Middle frontal gyrus (tissue), 1 donor: ENCODE results near the gene PDE3B.
"Not testable (repeated sequence)": the region's sequence is repeated elsewhere in the genome, so short reads cannot be mapped to it uniquely, and the experiment has no call there.

Experiments
- DNase-seq: peaks from one replicate; pipeline ENCODE4 v3.0.0-alpha.2; 2015; ENCODE audit warnings: low spot score; ENCODE audit errors: extremely low spot score

PDE3B gene

DNA sequence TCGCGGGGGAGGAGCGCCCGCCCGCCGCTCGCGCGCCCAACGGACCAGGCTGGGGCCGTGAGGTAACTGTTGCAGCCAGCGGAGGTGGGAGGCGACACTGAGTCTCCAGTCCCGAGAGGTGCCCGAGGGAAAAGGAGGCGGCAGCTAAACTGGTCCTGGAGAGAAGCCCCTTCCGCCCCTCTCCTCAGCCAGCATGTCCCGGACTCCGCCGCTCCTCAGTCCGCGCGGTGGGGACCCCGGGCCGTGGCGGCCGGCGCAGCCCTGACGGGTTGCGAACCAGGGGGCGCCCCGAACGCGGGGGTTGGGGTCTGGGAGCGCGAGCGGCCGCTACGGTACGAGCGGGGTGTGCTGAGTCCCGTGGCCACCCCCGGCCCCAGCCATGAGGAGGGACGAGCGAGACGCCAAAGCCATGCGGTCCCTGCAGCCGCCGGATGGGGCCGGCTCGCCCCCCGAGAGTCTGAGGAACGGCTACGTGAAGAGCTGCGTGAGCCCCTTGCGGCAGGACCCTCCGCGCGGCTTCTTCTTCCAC is at the start of gene PDE3B:
Gene PDE3B, plus strand, starts transcription at position 108 of the 529 bp plus-strand sequence. Its CDS starts 272 bp downstream, at position 380.
- DNase-seq = peak; percentile 67

DNA sequence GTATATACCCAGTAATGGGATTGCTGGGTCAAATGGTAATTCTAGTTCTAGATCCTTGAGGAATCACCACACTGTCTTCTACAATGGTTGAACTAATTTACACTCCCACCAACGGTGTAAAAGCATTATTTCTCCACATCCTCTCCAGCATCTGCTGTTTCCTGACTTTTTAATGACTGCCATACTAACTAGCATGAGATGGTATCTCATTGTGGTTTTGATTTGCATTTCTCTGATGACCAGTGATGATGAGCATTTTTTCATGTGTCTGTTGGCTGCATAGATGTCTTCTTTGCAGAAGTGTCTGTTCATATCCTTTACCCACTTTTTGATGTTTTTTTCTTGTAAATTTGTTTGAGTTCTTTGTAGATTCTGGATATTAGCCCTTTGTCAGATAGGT is 48.3 kb upstream of the PDE3B start:
- not testable (repeated sequence) for DNase-seq

DNA sequence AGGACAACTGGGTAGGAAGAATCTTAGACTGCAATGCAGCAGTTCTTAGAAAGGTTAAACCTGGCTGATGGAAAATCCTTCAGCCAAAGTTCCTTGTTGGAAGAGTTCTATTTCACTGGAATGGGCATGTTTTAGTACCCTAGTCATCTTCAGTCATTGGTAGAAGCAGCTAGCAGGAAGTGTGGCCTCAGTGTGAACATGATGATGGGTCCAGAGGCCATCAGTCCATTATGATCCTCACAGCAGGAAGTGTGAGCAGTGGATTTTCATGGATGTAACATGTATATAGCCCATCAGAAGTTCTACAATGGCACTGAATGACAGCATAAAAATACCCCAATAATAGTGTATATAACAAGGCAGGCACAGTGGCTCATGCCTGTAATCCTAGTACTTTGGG is 35.9 kb upstream of the PDE3B start:
- DNase-seq = no peak

DNA sequence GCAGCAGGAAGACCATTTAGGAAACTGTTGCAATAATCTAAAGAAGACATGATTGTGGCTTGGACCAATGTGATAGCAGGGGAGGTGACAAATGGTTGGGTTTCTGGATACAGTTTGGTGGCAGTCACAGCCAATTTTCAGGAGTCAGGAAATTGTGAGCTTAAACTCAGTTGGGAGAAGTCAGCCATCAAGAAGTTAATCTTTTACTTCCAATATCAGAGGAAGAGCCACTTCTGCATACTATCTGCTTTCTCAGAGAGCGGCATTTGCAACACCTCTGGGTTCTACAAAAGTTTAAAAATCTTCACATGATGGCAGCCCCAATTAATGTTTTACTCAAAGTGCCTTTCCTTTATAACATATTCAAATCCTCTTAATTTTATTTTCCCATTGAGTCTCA is 33.7 kb upstream of the PDE3B start:
- DNase-seq = no peak

DNA sequence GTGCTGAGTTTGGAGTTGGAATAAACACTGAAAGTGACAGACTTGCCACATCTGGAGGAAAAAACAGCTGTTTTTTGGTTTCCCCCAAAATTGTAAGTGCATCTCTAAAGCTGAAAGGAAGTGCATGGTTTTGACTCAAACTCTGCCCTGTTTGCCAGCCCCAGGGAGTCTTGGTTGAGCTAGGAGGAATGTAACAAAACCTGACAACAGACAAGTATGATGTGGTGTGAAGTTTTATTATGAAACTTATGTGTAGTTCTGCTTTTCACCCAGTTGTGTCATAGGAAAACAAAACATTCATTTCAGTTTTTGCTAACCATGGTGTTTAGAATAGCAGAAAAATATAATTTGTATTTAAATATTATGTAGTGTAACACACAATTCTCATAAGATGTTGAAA is 31.7 kb upstream of the PDE3B start:
- no peak for DNase-seq

DNA sequence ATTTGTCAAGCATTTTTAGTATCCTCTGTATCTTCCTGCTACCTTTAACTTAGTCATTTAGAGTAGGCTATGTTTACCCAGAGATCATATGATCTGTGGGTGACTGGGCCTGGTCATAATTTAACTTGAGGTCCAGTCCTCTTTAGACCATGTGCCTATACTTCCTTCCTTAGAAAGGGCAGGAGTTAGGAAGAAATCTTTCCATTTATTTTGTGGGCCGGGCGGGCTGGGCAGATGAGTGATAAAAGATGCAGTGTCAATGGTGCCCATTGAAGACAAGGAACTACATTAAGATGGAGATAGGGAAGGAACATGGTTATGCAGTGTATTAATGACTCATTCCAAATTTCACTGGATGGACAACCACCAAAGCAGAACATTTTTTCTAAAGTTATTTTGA is 30.9 kb upstream of the PDE3B start:
- DNase-seq = no peak

DNA sequence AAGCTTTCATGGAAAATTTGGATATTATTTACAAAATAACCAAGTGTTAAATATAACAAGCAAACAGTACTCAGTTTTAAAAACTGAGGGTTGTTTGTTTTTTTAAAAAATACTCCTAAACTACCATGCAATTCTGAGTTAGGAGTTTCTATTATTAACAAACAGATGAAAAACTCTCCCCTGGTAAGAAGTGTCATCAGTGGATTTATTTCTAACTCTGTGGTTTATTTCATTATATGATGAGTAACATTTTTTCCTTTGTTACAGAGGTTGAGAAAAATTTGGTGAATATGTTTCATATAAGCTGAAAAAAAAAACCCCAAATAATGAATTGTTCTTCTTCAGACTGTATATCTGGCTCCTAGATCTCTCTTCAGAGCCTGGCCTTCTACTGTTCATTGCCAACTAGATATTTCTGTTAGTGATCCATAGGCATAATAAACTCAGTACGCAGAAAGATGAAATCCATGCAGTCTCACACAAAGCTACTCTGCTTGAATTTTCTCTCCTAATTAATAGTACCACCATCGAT is 29.4 kb upstream of the PDE3B start:
- DNase-seq = no peak

DNA sequence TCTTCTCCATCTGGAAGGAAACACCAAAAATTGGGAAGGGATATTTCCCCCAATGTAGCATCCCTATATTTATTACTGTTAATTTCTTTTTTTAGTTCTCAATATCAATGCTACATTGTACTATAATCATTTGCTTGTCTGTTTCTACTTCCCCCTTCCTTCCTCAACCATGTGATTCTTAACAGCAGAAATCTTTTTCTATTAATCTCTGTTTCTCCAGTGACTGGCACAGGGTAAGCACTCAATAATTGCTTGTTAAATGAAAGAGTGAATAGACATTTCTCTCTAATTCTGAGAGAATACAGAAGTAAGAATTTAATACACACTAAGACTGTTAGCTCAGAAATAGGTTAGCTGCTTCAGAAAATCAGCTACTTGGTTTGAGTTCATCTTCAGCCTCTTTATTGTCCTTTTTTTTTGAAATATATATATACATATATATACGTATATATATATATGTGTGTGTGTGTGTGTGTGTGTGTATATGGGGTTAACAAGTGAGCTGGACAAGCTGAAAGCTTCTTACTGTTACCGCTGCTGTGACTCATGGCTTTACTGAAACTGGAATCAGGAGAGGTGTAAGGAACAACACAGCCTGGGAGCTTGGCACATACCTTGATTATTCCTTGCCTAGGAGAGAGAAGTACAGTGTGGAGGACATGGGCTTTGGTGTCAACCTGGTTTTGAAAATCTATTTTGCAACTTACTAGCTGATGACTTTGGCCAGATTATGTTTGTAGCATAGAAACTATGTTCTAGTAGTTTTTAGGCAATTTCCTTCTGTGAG is 26.2 kb upstream of the PDE3B start:
- no peak for DNase-seq

DNA sequence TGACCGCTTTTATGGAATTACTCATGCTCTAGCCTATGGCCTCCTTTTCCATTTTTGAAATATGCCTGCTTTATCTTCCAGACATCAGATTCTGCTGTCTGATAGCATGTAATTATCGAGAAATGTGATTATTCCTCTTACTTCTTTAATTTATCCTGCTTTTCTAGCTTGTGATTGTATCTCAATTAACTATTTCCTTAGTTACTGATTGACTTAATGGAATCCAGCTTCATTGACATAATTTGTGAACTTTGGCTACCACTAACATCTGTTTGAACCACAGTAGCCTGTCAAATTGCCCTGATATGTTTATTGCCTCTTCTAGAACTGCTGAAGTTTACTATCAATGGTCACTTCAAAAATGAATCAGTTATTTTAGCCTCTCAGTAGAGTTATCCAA is 25.5 kb upstream of the PDE3B start:
- no peak for DNase-seq

DNA sequence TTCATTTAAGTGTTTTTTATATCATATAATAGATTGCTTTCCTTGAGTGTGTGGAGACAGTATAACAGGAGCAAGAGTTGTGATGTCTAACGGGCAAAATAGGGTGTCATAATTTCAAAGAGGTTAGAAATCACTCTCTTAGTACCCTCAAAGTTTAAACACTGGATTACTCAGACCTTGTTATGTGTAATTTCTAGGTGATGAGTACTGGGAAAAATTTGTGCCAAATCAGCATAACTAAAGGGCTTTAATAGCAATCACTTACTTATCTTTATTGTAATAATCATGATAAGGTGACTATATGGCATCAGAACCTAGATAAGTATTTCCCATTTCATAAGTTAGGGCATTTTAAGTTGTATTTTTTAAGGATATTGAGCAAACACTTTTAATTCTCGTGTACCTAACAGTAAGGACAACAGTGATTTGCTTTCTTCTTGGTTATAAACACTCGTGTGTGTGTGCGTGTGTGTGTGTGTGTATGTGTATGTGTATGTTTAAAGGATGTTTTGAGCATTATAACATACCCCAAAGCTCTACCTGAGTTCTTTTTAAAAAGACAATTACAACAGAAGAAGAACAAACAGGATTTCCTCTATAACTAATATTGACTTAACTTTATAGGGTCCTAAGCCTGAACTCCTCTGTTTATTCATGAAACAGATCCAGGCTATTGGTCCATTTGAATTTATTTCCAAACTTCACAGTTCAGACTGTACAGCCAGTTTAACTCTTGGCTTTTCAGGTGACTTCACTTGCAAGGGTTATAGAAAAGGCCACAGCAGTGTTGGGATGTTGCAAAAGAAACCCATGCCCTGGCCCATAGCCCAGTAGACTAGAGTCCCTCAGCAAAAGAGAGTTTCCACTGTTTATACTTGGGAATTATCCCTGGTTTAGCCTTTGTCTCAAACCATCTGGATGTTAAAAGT is 23.7 kb upstream of the PDE3B start:
- DNase-seq = no peak

DNA sequence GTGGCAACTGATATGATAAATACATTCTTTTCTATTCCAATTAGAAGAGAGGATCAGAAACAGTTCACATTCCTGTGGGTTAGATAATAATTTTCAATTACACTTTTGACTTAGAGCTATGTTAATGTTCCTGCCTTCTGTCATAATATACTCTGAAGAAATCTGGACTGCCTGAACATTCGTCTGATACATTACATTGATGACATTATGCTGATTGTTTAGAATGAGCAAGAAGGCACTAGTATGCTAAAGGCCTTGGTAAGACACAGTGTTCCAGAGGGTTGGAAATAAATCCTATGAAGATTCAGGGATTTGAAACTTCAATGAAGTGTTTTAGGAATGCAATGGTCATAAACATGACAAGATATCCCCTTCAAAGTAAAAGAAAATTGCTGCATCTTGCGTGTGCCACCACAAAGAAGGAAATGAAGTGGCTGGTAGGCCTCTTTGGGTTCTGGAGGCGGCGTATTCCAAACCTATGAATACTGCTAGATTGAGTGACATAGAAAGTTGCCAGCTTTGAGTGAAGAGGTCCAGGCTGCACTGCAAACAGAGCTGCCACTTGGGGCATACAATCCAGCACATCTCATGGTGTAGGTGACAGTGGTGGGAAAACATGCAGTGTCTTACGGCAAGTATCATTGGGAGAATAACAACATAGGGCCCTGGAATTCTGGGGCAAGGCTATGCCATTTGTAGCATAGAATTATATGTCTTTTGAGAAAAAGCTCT is 21.2 kb upstream of the PDE3B start:
- no peak for DNase-seq

DNA sequence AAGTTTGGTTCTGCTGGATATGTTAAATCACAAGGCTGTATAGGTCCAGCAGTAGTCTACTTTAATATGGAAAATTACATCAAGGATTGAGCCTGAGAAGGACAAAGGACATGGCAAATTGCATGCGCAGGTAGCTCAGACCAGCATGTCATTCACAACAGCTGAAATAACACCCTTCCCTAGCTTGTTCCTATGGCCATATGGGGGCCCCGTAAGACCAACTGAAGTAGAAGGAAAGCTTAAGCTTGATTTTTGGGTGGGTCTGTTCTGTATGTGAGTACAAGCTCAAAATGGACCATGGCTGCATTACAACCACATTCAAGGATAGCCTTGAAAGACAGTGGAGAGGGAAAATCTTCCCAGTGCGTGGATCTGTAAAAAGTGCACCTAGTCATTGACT is 20.6 kb upstream of the PDE3B start:
- no peak for DNase-seq

DNA sequence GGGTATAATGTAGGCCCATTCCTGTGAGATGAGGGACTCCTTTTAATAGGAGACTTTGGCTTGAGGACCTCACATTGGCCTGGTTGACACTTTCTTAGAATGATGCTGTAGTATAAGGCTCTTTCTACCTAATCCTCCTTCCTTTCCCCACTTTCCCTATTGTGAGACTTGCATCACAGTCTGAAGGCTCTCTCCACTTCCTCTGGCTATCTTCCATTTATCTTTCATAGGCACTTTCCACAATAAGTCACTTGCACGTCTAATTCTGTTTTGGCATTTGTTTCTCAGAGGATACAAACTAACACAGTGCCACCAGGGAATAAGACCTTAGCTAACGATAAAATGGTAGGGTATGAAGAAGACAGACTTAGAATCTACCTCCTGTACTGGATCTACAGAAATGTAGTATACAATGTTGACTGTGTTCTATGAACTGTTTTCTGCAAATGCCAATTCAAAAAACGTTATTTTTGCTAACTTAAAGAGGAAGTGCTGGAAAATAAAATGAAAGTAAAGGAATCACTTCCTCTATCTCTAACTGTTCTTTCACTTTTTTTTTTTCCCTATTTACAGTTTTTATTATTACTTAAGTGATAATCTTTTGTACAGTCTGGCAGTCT is 17.9 kb upstream of the PDE3B start:
- DNase-seq = no peak

DNA sequence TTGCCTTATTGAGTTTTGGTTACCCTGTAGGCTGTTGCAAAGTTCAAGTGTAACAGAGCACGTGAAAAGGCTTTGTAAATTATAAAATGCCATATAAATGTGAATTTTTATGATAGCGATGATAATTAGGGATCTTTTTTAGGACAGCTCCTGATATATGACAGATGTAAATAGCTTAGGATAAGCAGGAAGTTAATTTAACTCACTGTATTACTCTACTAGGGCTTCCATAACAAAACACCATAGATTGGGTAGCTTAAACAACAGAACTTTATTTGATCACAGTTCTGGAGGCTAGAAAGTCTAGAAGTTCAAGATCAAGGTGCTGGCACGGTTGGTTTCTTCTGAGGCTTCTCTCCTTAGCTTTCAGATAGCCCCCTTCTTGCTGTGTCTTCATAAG is 17.0 kb upstream of the PDE3B start:
- no peak for DNase-seq

DNA sequence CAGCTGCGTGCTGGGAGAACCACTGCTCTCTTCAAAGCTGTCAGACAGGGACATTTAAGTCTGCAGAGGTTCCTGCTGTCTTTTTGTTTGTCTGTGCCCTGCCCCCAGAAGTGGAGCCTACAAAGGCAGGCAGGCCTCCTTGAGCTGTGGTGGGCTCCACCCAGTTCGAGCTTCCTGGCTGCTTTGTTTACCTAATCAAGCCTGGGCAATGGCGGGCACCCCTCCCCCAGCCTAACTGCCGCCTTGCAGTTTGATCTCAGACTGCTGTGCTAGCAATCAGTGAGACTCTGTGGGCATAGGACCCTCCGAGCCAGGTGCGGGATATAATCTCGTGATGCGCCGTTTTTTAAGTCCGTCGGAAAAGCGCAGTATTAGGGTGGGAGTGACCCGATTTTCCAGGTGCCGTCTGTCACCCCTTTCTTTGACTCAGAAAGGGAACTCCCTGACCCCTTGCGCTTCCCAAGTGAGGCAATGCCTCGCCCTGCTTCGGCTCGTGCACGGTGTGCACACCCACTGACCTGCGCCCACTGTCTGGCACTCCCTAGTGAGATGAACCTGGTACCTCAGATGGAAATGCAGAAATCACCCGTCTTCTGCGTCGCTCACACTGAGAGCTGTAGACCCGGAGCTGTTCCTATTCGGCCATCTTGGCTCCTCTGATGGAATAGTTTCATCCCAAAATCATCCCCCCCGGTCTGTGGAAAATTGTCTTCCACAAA is 9.9 kb upstream of the PDE3B start:
- DNase-seq = not testable (repeated sequence)

DNA sequence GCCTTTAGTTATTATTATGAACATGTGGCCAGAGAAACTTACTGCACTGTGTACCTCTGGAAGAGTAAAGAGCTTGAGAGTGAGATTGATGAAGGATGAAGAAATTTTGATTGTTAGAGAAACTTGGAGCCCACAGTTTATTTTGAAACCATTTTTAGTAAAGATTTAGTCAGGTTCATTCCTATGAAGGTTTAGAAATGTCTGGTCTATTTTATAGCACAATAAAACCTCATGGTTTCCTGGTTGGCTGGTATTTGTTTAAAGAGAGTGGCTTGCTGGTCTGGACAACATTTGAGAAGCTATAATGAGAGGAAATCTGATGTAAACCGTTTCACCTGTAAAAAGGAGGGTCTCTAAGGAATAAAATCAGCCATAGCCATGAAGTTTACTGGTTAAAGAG is 8.8 kb upstream of the PDE3B start:
- DNase-seq = no peak

DNA sequence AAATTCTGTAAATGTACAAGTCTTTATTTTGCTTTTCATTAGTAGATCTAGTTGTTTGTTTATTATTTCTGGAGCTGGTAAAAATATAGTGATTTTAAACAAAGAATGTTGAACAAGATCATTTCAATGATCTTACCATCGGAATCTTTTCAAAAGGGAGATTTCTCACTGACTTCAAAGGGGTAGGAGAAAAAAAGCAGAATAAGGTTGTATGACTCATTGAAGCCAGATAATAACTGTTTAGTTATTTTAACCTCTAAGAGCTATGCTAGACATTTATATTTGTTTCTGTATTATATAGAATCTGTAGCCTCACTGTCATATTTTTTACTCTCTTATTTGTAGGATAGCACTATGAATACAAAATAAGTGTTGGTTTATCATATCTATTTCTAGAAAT is 8.1 kb upstream of the PDE3B start:
- no peak for DNase-seq

DNA sequence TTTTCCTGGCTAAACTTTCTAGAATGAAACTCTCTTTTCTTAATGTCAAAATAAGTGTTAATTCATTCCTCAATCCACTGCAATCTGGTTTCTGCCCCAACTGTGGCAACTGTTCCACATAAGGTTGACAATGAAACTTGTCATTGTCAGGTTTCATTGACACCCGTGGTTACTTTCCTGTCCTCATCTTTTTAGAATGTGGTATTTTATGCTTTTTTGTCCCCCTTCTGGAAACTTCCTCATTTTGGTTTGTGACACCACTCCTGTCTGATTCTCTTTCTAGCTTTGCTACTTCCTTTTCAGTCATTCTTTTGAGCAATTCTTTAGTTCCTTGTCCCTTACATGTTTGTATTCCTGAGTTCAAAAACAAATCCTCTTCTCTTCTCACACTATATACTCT is 7.5 kb upstream of the PDE3B start:
- DNase-seq = no peak

DNA sequence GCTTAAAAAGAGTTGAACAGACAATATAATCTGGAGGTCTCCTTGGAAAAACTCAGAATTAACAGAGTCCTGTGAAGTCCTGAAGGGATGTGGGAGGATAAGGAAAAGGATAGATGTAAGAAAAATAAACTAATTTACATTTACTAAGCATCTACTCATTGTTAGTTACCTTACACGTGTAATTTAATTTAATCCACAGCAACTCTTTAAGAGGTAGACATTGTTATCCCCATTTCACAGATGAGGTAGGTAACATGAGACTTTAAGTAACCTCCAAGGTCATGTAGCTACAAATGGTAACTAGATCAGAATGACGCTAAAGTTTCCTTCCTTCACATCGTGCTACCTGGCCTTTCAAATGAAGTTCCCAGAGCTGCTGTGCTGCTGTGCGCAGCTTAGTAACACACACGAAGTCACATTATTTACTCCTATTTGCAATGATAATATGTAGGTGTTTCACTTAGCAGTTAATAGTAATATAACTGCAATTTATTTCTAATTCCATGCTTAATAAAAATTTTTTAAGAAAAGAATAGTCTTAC is 5.7 kb upstream of the PDE3B start:
- DNase-seq = no peak

DNA sequence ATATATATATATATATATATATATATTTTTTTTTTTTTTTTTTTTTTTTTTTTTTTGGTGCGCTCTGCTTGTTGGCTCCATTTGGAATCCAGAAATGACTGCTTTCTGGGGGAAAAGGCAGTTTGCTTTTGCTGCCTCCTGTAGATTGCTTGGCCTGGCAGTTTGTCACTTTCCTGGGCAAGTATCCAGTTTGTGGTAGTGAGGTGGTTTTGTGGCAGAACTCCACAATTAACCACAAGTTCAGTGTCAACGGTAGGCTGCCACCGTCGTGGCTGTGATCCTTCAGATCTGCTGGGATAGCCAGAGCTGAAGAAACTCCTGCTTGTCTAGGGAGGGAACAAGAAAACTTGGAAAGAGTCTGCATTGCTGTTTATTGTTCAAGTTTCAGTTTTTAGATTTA is 5.0 kb upstream of the PDE3B start:
- no peak for DNase-seq
